ENCODE measurements around the gene GNAO1.

DNA sequence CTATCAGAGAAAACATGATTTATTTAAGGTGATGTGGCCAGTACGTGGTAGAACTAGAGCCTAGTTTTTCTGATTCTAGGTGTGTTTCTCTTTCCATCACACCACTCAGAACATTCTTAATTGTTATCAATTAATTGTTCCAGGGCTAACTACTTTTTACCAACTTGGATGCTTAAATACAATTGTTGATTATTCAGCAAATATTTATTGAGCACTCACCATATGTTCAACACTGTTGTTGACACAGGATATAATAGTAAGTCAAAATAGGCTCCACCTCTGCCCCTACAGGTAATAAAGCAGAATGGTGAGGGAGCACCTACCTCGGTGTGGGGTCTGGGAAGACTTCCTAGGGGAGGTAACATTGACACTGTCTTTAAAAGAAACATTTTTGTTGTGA, 16.1 kb downstream of the GNAO1 start:
- TF ChIP-seq, protein P1, sequence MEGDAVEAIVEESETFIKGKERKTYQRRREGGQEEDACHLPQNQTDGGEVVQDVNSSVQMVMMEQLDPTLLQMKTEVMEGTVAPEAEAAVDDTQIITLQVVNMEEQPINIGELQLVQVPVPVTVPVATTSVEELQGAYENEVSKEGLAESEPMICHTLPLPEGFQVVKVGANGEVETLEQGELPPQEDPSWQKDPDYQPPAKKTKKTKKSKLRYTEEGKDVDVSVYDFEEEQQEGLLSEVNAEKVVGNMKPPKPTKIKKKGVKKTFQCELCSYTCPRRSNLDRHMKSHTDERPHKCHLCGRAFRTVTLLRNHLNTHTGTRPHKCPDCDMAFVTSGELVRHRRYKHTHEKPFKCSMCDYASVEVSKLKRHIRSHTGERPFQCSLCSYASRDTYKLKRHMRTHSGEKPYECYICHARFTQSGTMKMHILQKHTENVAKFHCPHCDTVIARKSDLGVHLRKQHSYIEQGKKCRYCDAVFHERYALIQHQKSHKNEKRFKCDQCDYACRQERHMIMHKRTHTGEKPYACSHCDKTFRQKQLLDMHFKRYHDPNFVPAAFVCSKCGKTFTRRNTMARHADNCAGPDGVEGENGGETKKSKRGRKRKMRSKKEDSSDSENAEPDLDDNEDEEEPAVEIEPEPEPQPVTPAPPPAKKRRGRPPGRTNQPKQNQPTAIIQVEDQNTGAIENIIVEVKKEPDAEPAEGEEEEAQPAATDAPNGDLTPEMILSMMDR (conservative IDR thresholded peaks at IDR 0.05; ENCODE audit: low read depth, low read length) = no peak
- TF ChIP-seq EZH2 (IDR thresholded peaks at IDR 0.05; ENCODE audit: borderline replicate concordance, low read depth, low read length, poor library complexity, severe bottlenecking) = no peak
